ENCODE measurements around the gene CNIH2. TPM values are rescaled to one million over a fixed set of nuclear protein-coding genes. Genes with fewer than 3 reads are reported as not detected.
A peak's percentile ranks its signal among the peaks of the same experiment; 100 is the strongest.

Gene CNIH2
- total and polyA plus RNA-seq, 9 of the 15 experiments (the other 6 are each of a cell fraction or from before 2014, with no cell fraction given), result 0.26 to 0.89 (median 0.40) TPM; not detected in 4

DNA sequence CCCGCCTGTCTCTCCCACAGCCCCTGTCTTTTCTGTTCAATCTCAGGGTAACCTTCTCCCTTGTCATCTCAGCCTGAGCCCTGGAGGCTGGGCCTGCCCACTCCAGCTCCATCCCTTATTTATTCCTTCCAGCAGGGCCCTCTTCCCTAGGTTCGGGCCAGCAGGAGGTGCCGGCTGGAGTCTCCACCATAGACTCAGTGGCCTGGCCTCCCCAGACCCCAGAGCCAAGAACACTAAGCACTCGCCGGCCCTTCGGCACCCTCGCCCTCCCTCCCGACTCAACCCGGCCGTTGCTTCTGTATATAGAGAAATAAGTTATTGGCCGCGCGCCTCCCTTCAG is 11.0 kb upstream of the CNIH2 start (continued):
- no peak for TF ChIP-seq DDX20 (tag; IDR thresholded peaks at IDR 0.05; ENCODE audit: low read depth)
- TF ChIP-seq FOXA3 (CRISPR knock-in tag; conservative IDR thresholded peaks at IDR 0.05 in 1 of 2, IDR thresholded peaks at IDR 0.05 in 1 of 2), result 0 out of 4 replicates have a peak, but pooled peaks of 1 of the 2 experiments have one; percentile 40
- no peak for TF ChIP-seq ZNF165 (CRISPR knock-in tag; IDR thresholded peaks at IDR 0.05; ENCODE audit: borderline replicate concordance)
- TF ChIP-seq ZNF12 (CRISPR knock-in tag; IDR thresholded peaks at IDR 0.05), result no peak
- no peak for TF ChIP-seq ETV5 (CRISPR knock-in tag; IDR thresholded peaks at IDR 0.05; ENCODE audit: low read depth)

DNA sequence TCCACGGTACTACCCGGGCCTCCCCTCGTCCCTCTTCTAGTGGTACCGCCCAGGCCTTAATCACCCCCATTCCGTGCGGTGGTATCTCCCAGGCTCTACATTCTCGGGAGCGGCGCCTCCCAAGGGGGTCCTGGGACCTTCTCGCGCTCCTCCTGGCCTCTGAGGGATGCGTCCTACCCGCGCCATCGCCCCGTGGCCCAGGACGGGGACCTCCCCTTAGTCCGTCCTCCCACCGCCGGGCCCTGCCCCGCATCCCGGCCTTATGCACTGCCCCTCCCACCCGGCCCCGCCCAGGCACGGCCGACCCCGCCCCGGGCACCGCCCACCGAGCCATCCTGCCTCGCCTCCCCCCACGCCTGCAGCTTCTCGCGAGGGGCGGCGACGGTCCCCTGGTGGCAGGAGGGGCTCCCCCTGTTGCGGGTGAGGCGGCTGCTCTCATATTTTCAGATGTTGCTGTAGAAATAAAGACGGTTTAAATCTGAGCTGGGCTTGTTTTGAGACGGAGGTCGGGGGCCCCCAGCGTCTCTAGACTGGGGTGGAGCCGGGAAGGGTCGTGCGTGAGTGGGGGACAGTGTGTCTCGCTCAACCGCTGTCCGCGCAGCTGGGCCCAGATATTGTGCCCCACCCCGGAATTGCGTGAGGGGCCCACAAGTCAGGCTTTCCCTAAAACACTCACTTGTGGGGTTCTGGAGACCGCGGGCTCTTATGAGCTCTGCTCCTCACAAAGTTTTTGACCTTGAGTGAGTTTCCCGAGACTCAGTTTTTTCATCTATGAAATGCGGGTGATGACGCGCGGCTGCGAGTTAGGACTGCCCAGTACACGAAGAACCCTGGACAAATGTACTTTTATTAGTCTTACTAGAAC is 10.4 kb upstream of the CNIH2 start:
- FAIRE-seq (peak; percentile 82), DNase-seq (ENCODE audit: extremely low read depth in 1 of 4, low spot score in 3 of 4) (peak; percentile 91 to 95 (median 92)), ATAC-seq (peak; percentile 85)
- in situ Hi-C loops (cut with MboI) (no loop called here), intact Hi-C loops (cut with micrococcal nuclease) (no loop called here)
- Histone ChIP-seq H3K4me2 (ENCODE audit: insufficient read depth, low read length) (peak overlapping the region; percentile 98), H3K4me1 (replicated peaks in 1 of 2; ENCODE audit: control insufficient read depth in 2 of 2, insufficient read depth in 2 of 2, low read length in 2 of 2) (peaks cover 5 to 47% of the 10 kb centered on the region in 2 experiments; a peak in 4 of 5 replicates), H2AFZ (ENCODE audit: low read depth, low read length) (peak overlapping the region; percentile 96), H3K27ac (ENCODE audit: extremely low read depth, low read depth, low read length) (peak overlapping the region; percentile 95), H3K36me3 (ENCODE audit: control insufficient read depth, insufficient read depth, low read length) (peaks cover 65% of the 10 kb centered on the region), H3K79me2 (ENCODE audit: control insufficient read depth, insufficient read depth, low read length) (peaks cover 29% of the 10 kb centered on the region), H3K9me1 (ENCODE audit: control insufficient read depth, insufficient read depth, low read length) (no peaks in the 10 kb centered on the region), H3K27me3 (ENCODE audit: control insufficient read depth in 2 of 2, insufficient read depth in 2 of 2, low read length in 2 of 2) (no peaks in the 10 kb centered on the region), H3K9ac (ENCODE audit: insufficient read depth in 1 of 2, low read depth in 2 of 2, low read length in 2 of 2) (peak overlapping the region; percentile 92 to 99), H3K9me3 (replicated peaks; ENCODE audit: control insufficient read depth, insufficient read depth, low read depth, low read length) (no peaks in the 10 kb centered on the region), H4K20me1 (replicated peaks; ENCODE audit: control insufficient read depth, insufficient read depth, low read length) (peaks cover 10% of the 10 kb centered on the region; the same call in 1 of the 2 replicates), H3K4me3 (peak overlapping the region; percentile 100)
- CTCF ChIA-PET (ENCODE audit: low intra/inter-chr PET ratio), result no interaction called here
- POLR2A ChIA-PET, result interaction anchor here (0.6 to 2.8 kb wide), 5 partner anchors 10 to 48 kb away, joined by 3 to 17 read pairs (median 4); partner anchors contain the start of gene YIF1A
- under 1% methylated on average over 40 of the region's 61 CpGs for WGBS (ENCODE audit: insufficient coverage, low coverage, missing lambda C conversion rate)
- BruUV-seq (replicated peaks), result no TSS peak
- TF ChIP-seq, protein P1, sequence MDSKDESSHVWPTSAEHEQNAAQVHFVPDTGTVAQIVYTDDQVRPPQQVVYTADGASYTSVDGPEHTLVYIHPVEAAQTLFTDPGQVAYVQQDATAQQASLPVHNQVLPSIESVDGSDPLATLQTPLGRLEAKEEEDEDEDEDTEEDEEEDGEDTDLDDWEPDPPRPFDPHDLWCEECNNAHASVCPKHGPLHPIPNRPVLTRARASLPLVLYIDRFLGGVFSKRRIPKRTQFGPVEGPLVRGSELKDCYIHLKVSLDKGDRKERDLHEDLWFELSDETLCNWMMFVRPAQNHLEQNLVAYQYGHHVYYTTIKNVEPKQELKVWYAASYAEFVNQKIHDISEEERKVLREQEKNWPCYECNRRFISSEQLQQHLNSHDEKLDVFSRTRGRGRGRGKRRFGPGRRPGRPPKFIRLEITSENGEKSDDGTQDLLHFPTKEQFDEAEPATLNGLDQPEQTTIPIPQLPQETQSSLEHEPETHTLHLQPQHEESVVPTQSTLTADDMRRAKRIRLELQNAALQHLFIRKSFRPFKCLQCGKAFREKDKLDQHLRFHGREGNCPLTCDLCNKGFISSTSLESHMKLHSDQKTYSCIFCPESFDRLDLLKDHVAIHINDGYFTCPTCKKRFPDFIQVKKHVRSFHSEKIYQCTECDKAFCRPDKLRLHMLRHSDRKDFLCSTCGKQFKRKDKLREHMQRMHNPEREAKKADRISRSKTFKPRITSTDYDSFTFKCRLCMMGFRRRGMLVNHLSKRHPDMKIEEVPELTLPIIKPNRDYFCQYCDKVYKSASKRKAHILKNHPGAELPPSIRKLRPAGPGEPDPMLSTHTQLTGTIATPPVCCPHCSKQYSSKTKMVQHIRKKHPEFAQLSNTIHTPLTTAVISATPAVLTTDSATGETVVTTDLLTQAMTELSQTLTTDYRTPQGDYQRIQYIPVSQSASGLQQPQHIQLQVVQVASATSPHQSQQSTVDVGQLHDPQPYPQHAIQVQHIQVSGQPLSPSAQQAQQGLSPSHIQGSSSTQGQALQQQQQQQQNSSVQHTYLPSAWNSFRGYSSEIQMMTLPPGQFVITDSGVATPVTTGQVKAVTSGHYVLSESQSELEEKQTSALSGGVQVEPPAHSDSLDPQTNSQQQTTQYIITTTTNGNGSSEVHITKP (IDR thresholded peaks at IDR 0.05; ENCODE audit: partially characterized antibody), result peak; percentile 99
- TF ChIP-seq, protein P2, sequence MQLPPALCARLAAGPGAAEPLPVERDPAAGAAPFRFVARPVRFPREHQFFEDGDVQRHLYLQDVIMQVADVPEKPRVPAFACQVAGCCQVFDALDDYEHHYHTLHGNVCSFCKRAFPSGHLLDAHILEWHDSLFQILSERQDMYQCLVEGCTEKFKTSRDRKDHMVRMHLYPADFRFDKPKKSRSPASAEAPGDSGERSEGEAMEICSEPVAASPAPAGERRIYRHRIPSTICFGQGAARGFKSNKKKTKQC (CRISPR knock-in tag; IDR thresholded peaks at IDR 0.05), result 0 out of 2 replicates have a peak, but pooled peaks have one; percentile 25
- TF ChIP-seq, protein P3, sequence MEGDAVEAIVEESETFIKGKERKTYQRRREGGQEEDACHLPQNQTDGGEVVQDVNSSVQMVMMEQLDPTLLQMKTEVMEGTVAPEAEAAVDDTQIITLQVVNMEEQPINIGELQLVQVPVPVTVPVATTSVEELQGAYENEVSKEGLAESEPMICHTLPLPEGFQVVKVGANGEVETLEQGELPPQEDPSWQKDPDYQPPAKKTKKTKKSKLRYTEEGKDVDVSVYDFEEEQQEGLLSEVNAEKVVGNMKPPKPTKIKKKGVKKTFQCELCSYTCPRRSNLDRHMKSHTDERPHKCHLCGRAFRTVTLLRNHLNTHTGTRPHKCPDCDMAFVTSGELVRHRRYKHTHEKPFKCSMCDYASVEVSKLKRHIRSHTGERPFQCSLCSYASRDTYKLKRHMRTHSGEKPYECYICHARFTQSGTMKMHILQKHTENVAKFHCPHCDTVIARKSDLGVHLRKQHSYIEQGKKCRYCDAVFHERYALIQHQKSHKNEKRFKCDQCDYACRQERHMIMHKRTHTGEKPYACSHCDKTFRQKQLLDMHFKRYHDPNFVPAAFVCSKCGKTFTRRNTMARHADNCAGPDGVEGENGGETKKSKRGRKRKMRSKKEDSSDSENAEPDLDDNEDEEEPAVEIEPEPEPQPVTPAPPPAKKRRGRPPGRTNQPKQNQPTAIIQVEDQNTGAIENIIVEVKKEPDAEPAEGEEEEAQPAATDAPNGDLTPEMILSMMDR (IDR thresholded peaks at IDR 0.05 in 2 of 3, conservative IDR thresholded peaks at IDR 0.05 in 1 of 3; ENCODE audit: insufficient read depth in 2 of 3, low read depth in 1 of 3, low read length in 3 of 3), result peak in 1 of 3 experiments; percentile 12; a peak in 2 of 6 replicates
- peak; percentile 3; the same call in 1 of the 2 replicates for TF ChIP-seq RNF2 (IDR thresholded peaks at IDR 0.05)

Data from K562 (cell line).